HG02970 (cell line): ENCODE data around the gene CTXND1.

Experiments used
- ATAC-seq: cut with Tn5 transposase; IDR thresholded peaks from one replicate; pipeline ENCODE4 v1.9.1; 2021; ENCODE audit warnings: mild to moderate bottlenecking, moderate library complexity, moderate number of reproducible peaks; ENCODE audit not compliant: unreplicated experiment, low FRiP score

The CTXND1 gene

GRCh38 chr15:80260551-80260950 is 8.5 kb upstream of the CTXND1 start:
- no peak for ATAC-seq

- no peak for ATAC-seq
Observed at GRCh38 chr15:80259942-80260510, 8.0 kb upstream of the CTXND1 start.

DNA sequence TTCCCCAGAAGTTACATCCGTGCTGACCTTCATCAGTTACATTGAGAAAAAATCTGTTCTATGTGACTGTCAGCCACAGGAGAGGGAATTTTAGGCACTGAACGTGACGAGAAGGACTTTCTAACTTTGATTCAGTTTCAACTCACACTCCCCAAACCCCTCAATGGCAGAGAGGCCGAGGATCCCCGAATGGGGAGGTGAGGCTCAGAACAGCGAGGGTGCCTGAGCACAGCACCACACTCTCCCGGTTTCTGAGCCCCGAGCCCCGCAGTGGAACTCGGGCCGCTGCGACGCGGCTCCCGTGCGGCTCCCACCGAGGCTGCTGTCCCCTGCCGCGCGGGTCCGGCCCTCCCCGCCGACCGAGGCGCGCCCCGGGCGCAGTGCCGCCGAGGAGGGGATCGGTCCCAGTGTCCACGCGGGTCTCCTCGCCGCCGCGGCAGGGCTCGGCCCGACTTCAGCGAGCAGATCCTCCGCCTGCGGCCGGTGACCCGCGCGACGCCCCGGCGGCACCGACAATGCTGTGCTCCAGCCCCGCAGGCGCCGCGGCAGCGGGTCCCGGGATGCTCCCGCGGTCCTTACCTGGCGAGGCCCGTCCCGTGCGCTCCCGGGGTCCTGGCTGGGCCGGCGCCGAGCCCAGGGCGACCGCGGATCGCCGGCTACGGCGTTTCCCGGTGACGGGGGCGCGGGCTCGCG is 439 bp downstream of the CTXND1 start:
- no peak for ATAC-seq

DNA sequence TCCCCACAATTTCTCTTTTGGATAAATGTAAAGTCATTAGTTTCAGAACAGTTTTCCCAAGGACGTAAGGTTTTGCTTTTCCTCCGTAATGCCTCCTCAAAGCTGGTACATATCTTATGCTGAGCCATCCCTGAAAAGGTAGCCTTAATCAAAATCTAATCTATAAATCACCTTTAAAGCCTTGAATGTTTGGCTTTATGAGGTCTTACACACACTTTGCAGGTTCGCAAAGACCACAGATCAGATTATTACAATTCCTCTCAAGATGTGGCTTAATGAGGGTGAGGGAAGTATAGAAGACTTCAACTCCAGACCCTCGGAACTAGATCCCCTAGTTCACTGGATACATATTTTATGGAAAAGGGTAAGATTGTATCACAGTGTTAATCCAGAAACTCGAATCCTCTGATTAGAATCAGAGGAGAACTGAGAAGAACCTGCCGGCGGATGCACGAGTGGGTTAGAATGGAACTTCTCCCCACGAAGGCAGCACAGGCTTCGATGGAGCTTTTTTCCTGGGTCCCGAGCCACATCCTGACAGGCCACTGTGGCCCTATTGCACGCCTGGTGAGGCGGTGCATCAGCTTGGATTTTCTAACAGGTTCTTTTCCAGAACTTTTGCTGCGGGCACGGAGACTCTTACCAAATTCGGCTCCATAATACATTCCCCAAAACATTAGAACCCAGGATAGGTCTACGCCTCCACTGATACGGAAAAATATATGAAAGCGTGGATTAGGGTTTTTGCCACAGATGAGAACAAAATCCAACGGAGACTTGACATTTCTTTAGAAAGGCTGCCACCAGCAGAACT is 1.2 kb downstream of the CTXND1 start:
- no peak for ATAC-seq

GRCh38 chr15:80249973-80250372 is 2.0 kb downstream of the CTXND1 start:
- ATAC-seq = no peak

GRCh38 chr15:80247320-80247719 is 4.7 kb downstream of the CTXND1 start:
- no peak for ATAC-seq

- no peak for ATAC-seq
Observed at GRCh38 chr15:80246425-80246894, 5.6 kb downstream of the CTXND1 start.

- ATAC-seq = no peak
Observed at GRCh38 chr15:80242802-80243201, 9.2 kb downstream of the CTXND1 start.

- no peak for ATAC-seq
Observed at GRCh38 chr15:80242132-80242769, 9.8 kb downstream of the CTXND1 start.

- no peak for ATAC-seq
Observed at GRCh38 chr15:80241508-80241907, 10.5 kb downstream of the CTXND1 start.

- ATAC-seq = no peak
Observed at GRCh38 chr15:80240276-80240675, 11.7 kb downstream of the CTXND1 start.

DNA sequence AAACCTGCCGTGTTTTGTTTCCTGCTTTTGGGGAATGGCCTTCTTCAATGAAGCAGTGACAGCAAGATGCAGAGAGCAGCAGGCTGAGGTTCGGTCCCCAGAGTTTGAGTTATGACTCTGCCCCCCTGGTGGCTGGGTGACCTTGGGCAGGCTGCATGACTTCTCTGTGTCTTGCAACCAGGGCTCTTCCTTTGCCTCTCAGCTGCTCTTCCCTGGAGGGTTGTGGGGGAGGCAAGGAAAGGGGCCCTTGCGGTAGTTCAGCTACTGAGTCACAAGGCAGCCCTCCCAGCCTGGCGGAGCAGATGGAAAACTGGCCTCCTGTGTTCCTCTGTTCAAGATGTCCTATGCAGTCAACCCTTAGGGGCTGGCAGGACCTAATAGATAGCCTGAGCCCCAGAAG is 17.1 kb downstream of the CTXND1 start:
- no peak for ATAC-seq

DNA sequence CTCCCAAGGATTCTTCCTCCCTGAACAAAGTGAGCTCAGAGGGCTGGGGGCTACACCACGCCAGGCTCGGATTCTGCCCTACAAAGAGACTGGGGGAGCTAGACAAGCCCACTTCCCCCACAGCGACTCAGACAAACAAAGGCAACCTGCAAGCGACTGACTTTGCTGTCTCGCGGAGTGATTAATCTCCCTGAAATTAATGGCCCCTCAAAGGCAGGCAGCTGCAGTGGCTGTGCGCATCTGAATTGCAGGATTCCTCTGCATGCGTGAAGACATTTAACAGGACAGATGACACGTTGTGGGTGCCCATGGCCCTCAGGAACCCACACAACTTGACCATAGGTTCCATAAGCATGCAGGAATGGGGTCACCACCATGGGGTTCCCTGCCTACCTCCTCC is 18.4 kb downstream of the CTXND1 start:
- ATAC-seq = no peak

GRCh38 chr15:80231371-80231770 is 20.6 kb downstream of the CTXND1 start:
- no peak for ATAC-seq

DNA sequence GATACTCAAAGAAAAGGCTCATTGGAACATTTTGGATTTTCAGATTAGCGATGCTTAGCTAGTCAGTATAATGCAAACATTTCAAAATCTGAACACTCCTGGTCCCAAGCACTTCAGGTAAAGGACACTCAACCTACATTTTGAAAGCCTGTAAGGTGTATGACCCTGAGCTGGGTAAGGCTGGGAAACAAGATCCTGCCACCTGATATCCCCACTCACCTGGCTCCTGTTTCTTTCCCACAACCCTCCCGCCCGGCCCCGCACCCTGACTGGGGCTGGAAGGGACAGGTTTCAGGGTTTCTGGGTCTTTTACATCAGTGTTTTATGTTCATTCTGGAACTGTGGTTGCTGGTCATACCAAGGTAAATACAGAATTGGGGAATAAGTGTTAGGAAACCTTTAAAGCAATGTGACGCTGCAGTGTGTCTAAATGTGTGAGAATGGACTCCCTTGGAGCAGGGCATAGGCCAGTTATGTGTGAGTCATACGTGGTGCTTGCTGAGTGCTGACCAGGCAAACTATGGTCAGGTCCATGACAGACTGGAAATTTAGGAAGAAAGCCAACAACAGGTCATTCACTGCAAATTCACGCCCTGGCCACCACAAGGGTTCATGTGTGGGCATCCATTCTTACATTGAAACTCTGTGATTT is 22.9 kb downstream of the CTXND1 start:
- ATAC-seq = no peak

DNA sequence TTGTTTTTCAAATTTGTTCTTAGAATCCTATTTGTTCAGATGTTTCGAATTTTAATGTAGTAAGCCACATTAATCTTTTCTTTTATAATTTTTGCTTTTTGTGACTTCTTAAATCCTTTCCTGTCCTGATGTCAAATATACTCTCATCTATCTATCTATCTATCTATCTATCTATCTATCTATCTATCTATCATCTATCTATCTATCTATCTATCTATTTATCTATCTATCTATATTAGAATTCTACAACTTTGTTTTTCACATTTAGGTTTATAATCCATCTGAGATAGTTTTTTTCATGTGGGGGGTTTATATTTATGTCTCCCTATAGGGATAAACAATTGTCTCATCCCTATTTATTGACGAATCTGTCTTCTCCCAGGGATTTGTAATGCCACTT is 32.1 kb downstream of the CTXND1 start:
- ATAC-seq = no peak

- ATAC-seq = no peak
Observed at GRCh38 chr15:80217327-80217900, 34.6 kb downstream of the CTXND1 start.

GRCh38 chr15:80216911-80217310 is 35.1 kb downstream of the CTXND1 start:
- ATAC-seq = no peak

GRCh38 chr15:80216141-80216540 is 35.9 kb downstream of the CTXND1 start:
- no peak for ATAC-seq

DNA sequence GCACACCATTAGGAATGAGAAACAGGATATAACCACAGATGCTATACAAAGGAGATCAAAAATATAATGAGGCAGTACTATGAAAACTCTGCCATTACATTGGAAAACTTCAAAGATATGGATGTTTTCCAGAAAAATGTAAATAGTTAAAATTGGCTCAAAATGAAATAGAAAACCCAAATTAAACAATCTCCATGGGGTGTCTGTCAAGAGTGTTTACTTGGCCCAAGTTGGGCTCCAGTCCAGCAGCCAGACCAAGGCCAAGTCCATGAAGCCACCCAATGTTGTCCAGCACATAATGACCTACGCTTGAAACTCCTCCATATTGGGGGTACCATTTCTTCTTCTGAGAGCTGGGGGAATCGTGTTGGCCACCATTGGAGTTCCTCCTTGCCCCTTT is 37.1 kb downstream of the CTXND1 start:
- no peak for ATAC-seq
